HepG2 (cell line): ENCODE results near the gene CES2. TPM values are rescaled to one million over a fixed set of nuclear protein-coding genes. Genes with fewer than 3 reads are reported as not detected.

ENCODE experiments used
- ATAC-seq: fragments of 200-7000 bp; cut with Tn5 transposase; 3 replicates; pipeline ENCODE4 v1.9.1; 2020; ENCODE audit warnings: mild to moderate bottlenecking, moderate library complexity
- BruUV-seq: library from RNA; stranded (reverse); fragments of 400-500 nt; replicated peaks from 2 replicates; lab custom pipeline; 2021; lab: Mats Ljungman, UMichigan
- CTCF ChIA-PET: fragments of 300-600 bp; formaldehyde crosslinking; extraction: SDS; loops from one replicate; lab custom pipeline; 2021; ENCODE audit warnings: low total read pairs, inconsistent platforms, low intra/inter-chr PET ratio; lab: Yijun Ruan, JAX
- POLR2A ChIA-PET: fragments of 350-600 bp; sonication (Branson Sonifier 250); formaldehyde crosslinking; loops from one replicate; lab custom pipeline; 2020; ENCODE audit warnings: antibody characterized with exemption, inconsistent platforms; lab: Yijun Ruan, JAX
- DNase-seq: peaks from one replicate; pipeline ENCODE4 v3.0.0-alpha.2; 2015; ENCODE audit warnings: low spot score
- FAIRE-seq: peaks from 3 replicates; lab custom pipeline; 2011; peaks lifted over from hg19 to GRCh38; lab: Jason Lieb, UNC
- H2AFZ ChIP-seq: one replicate; pipeline ENCODE4 v1.6.1; 2011; ENCODE audit warnings: low read length, inconsistent platforms
- H3K27ac ChIP-seq: fragments of 300-600 bp; 3 replicates; pipeline ENCODE4 v1.8.0; 2011; ENCODE audit warnings: mixed run types, mild to moderate bottlenecking, mixed read lengths, low read length, inconsistent platforms; ENCODE audit not compliant: insufficient read depth; ENCODE audit errors: extremely low read length
- H3K27me3 ChIP-seq, 2 experiments: fragments of 200-600 bp in 1 of 2; 2 replicates in 1 of 2; 3 replicates in 1 of 2; pipeline versions ENCODE4 v1.6.0 to v1.8.0; 2011; ENCODE audit warnings: low read length in 2 of 2, mild to moderate bottlenecking in 2 of 2, moderate library complexity in 2 of 2, inconsistent platforms in 1 of 2; ENCODE audit not compliant: insufficient read depth in 2 of 2, control insufficient read depth in 1 of 2
- H3K36me3 ChIP-seq, 2 experiments: fragments of 200-600 bp in 1 of 2; replicated peaks in 1 of 2; 2 replicates in 1 of 2; 3 replicates in 1 of 2; pipeline versions ENCODE4 v1.5.1 to v1.8.0; 2011; ENCODE audit warnings: low read length in 2 of 2, inconsistent platforms in 1 of 2; ENCODE audit not compliant: insufficient read depth in 2 of 2, control insufficient read depth in 1 of 2
- H3K4me1 ChIP-seq: 2 replicates; pipeline ENCODE4 v1.5.1; 2012; ENCODE audit warnings: low read length, inconsistent platforms; ENCODE audit not compliant: insufficient read depth
- H3K4me2 ChIP-seq: 2 replicates; pipeline ENCODE4 v1.6.0; 2011; ENCODE audit warnings: low read depth, low read length, inconsistent platforms
- H3K4me3 ChIP-seq, 3 experiments: fragments of 200-600 bp in 1 of 3; sonication (generic), shearing (Covaris generic) in 1 of 3; replicated peaks in 1 of 3; 2 replicates each; pipeline ENCODE4 v1.5.1; 2011 to 2016; ENCODE audit warnings: low read length in 3 of 3, inconsistent platforms in 2 of 3, low read depth in 2 of 3, mild to moderate bottlenecking in 2 of 3, control low read depth in 1 of 3, mixed read lengths in 1 of 3; ENCODE audit not compliant: insufficient read depth in 1 of 3
- H3K79me2 ChIP-seq: one replicate; pipeline ENCODE4 v1.6.1; 2011; ENCODE audit warnings: low read length, inconsistent platforms; ENCODE audit not compliant: insufficient read depth
- H3K9ac ChIP-seq: 2 replicates; pipeline ENCODE4 v1.6.0; 2011; ENCODE audit warnings: mild to moderate bottlenecking, low read depth, low read length, inconsistent platforms; ENCODE audit not compliant: insufficient read depth
- H3K9me3 ChIP-seq: 2 replicates; pipeline ENCODE4 v1.5.1; 2012; ENCODE audit warnings: mild to moderate bottlenecking, low read length
- H4K20me1 ChIP-seq: 2 replicates; pipeline ENCODE4 v1.6.0; 2011; ENCODE audit warnings: inconsistent platforms, mild to moderate bottlenecking, low read length, moderate library complexity; ENCODE audit not compliant: insufficient read depth
- BCL6 ChIP-seq: IDR thresholded peaks from 2 replicates; pipeline ENCODE4 v1.6.1; 2016; ENCODE audit warnings: missing genetic modification reagents, missing compliant biosample characterization
- DNMT1 ChIP-seq: sonication (generic); formaldehyde crosslinking; IDR thresholded peaks from 2 replicates; pipeline ENCODE4 v1.5.1; 2020; ENCODE audit warnings: mild to moderate bottlenecking, missing genetic modification reagents
- ERF ChIP-seq: IDR thresholded peaks from 2 replicates; pipeline ENCODE4 v1.6.1; 2018; ENCODE audit warnings: missing biosample characterization, missing genetic modification reagents
- ETV5 ChIP-seq: IDR thresholded peaks from 2 replicates; pipeline ENCODE4 v1.6.1; 2018; ENCODE audit warnings: missing biosample characterization, missing genetic modification reagents, inconsistent platforms, borderline replicate concordance
- GATAD1 ChIP-seq: IDR thresholded peaks from 2 replicates; pipeline ENCODE4 v1.6.1; 2016; ENCODE audit warnings: missing genetic modification reagents, missing compliant biosample characterization
- SKI ChIP-seq: fragments of 450-650 bp; IDR thresholded peaks from one replicate; pipeline ENCODE4 v1.6.1; 2018; ENCODE audit warnings: mild to moderate bottlenecking; ENCODE audit not compliant: partially characterized antibody
- UBTF ChIP-seq: sonication (generic); formaldehyde crosslinking; IDR thresholded peaks from 2 replicates; pipeline ENCODE4 v1.4.0; 2020; ENCODE audit warnings: mild to moderate bottlenecking, missing genetic modification reagents
- ZMAT3 ChIP-seq: sonication (generic); formaldehyde crosslinking; conservative IDR thresholded peaks from 2 replicates; pipeline ENCODE4 v1.7.0; 2021; ENCODE audit warnings: missing genetic modification reagents
- ZNF687 ChIP-seq: sonication (generic); formaldehyde crosslinking; IDR thresholded peaks from 2 replicates; pipeline ENCODE4 v1.5.1; 2020; ENCODE audit warnings: mild to moderate bottlenecking, missing genetic modification reagents, moderate library complexity
- ZNF746 ChIP-seq: sonication (generic); formaldehyde crosslinking; IDR thresholded peaks from 2 replicates; pipeline ENCODE4 v1.8.0; 2022; ENCODE audit warnings: mild to moderate bottlenecking, missing genetic modification reagents
- ZNF768 ChIP-seq: sonication (generic); formaldehyde crosslinking; IDR thresholded peaks from 2 replicates; pipeline ENCODE4 v1.4.0; 2020; ENCODE audit warnings: missing genetic modification reagents
- WGBS: methylation state at CpG from one replicate; pipeline ENCODE4 v1.1.6; 2017; ENCODE audit warnings: low lambda C conversion rate; 5-methylcytosine and 5-hydroxymethylcytosine counted together
- in situ Hi-C: cut with HindIII; loops from 2 replicates; pipeline ENCODE4 v1.10.0; 2017; ENCODE audit warnings: low pct_unique_long_range_greater_than_20kb; ENCODE audit not compliant: extremely low pct_ligation_motif_present
- intact Hi-C: fragments of 100-400 bp; cut with micrococcal nuclease; formaldehyde crosslinking; loops from one replicate; pipeline ENCODE4 v1.10.0; 2022; ENCODE audit not compliant: unreplicated experiment
- polyA plus RNA-seq, 8 experiments: library from polyadenylated mRNA; depleted of rRNA in 3 of 8; stranded (reverse) in 7 of 8; unstranded in 1 of 8; fragments of >200 nt; fragmentation: Illumina TruSeq in 4 of 8; extraction: Trizol in 4 of 8; gene quantifications; 2 replicates each; pipeline versions ENCODE4 v1.2.1 to v1.2.3, GENCODE V29; 2011 to 2016; ENCODE audit warnings: low read depth in 4 of 8, missing spikeins in 1 of 8, mixed read lengths in 1 of 8; ENCODE audit not compliant: insufficient read depth in 1 of 8
- total RNA-seq, 5 experiments: library from RNA; depleted of rRNA; stranded (reverse); fragments of >200 nt; fragmentation: Illumina TruSeq; extraction: Trizol; gene quantifications; 2 replicates each; pipeline ENCODE4 v1.2.3, GENCODE V29; 2016; ENCODE audit warnings: low read depth in 1 of 5
- TF ChIP-seq, protein P1 (sequence below): sonication (generic); formaldehyde crosslinking; IDR thresholded peaks from 2 replicates; pipeline ENCODE4 v1.4.0; 2020; ENCODE audit warnings: missing genetic modification reagents, borderline replicate concordance
- TF ChIP-seq, protein P2 (sequence below): IDR thresholded peaks from 2 replicates; pipeline ENCODE4 v1.6.1; 2016

Gene CES2
- total and polyA plus RNA-seq, 2 of the 13 experiments (the other 11 are each of a cell fraction or from before 2014, with no cell fraction given), result 50.6 to 63.8 TPM

- no TSS peak for BruUV-seq
- H2AFZ ChIP-seq, result no peak overlapping the region
- ChIA-PET POLR2A (interaction anchor here (3.5 to 10.3 kb wide), 2 partner anchors 12 to 27 kb away, joined by 30 to 86 read pairs; partner anchors contain the start of genes CDH16 and PDP2), CTCF (no interaction called here)
- H3K4me2 ChIP-seq, result peak overlapping the region; percentile 82
- WGBS, result 18% methylated on average over 3 of the region's 7 CpGs
- no peaks in the 10 kb centered on the region for H3K36me3 ChIP-seq
- H3K27me3 ChIP-seq, result no peaks in the 10 kb centered on the region; a peak in 1 of 5 replicates
- no peaks in the 10 kb centered on the region for H4K20me1 ChIP-seq
- DNase-seq (no peak), FAIRE-seq (no peak), ATAC-seq (peak; percentile 3; the same call in 1 of the 3 replicates)
- no peaks in the 10 kb centered on the region for H3K79me2 ChIP-seq
- intact Hi-C loops, result no loop called here
- peak overlapping the region; percentile 2; the same call in 1 of the 2 replicates for H3K9ac ChIP-seq
- H3K27ac ChIP-seq, result no peak overlapping the region
- no peak overlapping the region for H3K4me3 ChIP-seq
- in situ Hi-C loops, result no loop called here
- H3K4me1 ChIP-seq, result peaks cover 73% of the 10 kb centered on the region
- no peaks in the 10 kb centered on the region for H3K9me3 ChIP-seq
- TF ChIP-seq ZMAT3 (CRISPR knock-in tag) (no peak), ZNF746 (CRISPR knock-in tag) (no peak), ZNF768 (CRISPR knock-in tag) (peak; percentile 41; the same call in 1 of the 2 replicates), ZNF687 (CRISPR knock-in tag) (peak; percentile 23; the same call in 1 of the 2 replicates), ERF (CRISPR knock-in tag) (peak; percentile 19; the same call in 1 of the 2 replicates), BCL6 (CRISPR knock-in tag) (peak; percentile 19; the same call in 1 of the 2 replicates), UBTF (peak; percentile 46; the same call in 1 of the 2 replicates), GATAD1 (CRISPR knock-in tag) (0 out of 2 replicates have a peak, but pooled peaks have one; percentile 30), DNMT1 (CRISPR knock-in tag) (0 out of 2 replicates have a peak, but pooled peaks have one; percentile 44), ETV5 (0 out of 2 replicates have a peak, but pooled peaks have one; percentile 7), SKI (no peak)
- TF ChIP-seq, protein P1, sequence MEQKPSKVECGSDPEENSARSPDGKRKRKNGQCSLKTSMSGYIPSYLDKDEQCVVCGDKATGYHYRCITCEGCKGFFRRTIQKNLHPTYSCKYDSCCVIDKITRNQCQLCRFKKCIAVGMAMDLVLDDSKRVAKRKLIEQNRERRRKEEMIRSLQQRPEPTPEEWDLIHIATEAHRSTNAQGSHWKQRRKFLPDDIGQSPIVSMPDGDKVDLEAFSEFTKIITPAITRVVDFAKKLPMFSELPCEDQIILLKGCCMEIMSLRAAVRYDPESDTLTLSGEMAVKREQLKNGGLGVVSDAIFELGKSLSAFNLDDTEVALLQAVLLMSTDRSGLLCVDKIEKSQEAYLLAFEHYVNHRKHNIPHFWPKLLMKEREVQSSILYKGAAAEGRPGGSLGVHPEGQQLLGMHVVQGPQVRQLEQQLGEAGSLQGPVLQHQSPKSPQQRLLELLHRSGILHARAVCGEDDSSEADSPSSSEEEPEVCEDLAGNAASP (CRISPR knock-in tag), result peak; percentile 74; the same call in 1 of the 2 replicates
- TF ChIP-seq, protein P2, sequence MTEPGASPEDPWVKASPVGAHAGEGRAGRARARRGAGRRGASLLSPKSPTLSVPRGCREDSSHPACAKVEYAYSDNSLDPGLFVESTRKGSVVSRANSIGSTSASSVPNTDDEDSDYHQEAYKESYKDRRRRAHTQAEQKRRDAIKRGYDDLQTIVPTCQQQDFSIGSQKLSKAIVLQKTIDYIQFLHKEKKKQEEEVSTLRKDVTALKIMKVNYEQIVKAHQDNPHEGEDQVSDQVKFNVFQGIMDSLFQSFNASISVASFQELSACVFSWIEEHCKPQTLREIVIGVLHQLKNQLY (CRISPR knock-in tag), result no peak
Observed at GRCh38 chr16:66906916-66907836, 28.1 kb upstream of the CES2 start.
